HG03354 (cell line): Measurements from ENCODE around the gene PRELID3B.
"Not testable (repeated sequence)": the region's sequence is repeated elsewhere in the genome, so short reads cannot be mapped to it uniquely, and the experiment has no call there.

Source experiments
- ATAC-seq: cut with Tn5 transposase; IDR thresholded peaks from one replicate; pipeline ENCODE4 v1.9.1; 2021; ENCODE audit warnings: mild to moderate bottlenecking; ENCODE audit not compliant: unreplicated experiment, poor library complexity, severe bottlenecking

The PRELID3B gene

DNA sequence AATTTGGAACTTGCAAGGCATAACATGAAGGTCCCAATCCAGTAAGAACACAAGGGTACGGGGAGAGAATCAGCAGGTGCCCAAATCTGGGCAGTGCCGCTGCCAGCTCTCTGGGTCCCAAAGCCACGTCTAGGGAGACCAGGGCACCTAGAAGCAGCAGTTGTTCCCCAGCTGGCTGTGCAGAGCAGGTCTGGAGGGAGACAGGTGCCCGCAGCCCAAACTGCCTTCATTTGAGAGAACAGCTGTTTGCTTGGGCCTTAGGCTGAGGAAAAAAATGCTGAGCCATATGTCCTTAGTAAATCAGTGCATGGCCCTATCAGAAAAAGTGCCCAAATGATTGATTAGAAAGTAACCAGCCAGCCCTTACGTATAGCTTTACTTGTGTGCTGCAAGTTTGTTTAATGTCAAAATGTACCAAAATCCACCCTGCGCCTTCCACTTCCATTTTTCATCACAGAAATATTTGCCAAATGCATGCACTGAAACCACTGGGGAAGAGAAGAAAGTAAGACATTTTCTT, 9.1 kb upstream of the PRELID3B start:
- ATAC-seq = no peak

DNA sequence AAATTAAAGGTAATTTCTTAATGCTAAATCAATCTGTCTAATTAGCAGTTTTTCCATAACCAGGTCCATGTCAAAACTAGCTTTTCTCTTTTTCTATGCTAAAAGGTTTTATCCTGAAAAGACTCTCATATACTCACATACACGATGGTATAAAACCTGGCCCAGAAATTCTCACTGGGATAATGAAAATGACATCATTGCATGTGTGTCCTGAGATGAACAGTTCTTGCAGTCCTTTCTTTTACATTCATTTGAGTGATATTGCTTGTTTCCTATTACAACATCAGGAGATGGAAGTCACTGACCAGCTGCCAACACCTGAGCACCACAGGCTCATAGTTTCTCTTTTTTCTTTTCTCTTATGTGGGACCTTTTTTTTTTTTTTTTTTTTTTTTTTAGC, 7.9 kb upstream of the PRELID3B start:
- ATAC-seq = no peak

GRCh38 chr20:59048681-59049030, 6.1 kb upstream of the PRELID3B start:
- ATAC-seq = no peak

DNA sequence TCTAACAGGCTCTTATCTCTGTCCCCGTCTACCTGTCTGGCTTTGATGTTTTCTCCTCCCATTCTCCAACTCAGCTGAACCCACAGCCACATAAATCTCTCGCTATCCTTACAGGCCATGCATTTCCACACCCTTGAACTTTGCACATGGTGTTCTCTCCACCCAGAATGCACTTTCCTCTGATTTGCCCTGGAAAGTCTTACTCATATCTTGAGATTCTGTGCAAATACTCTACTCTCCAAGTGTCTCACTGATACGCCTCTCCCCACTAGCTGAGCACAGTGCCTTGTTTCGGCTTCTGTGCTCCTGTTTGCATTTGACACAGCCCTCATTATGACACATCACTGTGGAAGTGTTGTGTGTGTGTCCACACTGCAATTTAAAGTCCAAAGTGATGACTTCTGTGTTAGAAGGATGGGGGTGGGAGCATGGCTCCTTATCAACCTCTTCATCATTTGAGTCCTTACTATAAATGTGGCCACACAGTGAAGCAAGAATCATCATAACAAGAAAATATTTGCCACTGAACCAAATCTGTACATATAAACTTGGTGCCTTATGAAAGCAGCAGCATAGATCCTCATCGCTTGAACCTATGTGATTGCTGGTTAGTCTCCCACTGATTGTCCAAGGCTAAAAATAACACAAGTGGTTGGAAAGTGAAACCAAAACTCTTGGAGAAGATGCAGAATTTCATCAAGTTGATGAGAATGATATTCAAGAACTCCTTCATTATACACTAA, 5.5 kb upstream of the PRELID3B start:
- no peak for ATAC-seq

GRCh38 chr20:59046862-59047261, 4.3 kb upstream of the PRELID3B start:
- no peak for ATAC-seq

DNA sequence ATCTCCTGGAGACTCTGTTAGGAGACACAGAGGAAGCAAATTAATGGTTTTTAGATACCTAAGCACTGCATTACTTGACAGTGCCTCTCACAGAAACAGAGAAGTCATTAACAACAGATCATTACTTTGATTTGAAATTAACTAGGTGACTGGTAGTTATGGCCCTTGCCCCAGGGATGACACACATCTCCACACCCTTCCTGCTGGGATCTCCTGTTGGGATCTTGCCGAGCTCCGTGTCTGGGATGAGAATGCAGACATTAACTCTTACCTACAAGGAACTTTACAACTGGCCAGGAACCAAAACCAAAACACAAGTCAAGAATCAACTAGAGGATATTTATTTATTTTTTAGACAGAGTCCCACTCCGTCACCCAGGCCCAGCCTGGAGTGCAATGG, 2.2 kb upstream of the PRELID3B start:
- ATAC-seq = no peak

DNA sequence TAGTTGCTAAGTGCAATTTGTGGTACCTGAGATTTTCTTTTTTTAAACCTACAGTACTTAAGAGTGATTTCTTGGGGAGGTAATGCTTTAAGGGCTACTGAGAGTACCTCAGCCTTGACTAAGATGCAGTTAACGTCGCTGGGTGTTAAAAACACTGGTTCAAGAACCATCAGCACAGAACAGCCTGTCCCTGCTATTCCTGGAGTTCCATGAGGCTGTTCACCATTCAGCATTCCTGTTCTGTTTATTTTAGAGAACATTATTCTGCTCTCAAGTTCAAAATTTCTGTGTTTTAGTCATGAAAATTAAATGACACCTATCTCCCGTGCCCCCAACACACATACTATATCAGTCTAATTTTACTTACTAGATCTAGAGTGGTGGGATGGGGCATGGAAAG, 1.7 kb upstream of the PRELID3B start:
- no peak for ATAC-seq

GRCh38 chr20:59043698-59044097, 1.1 kb upstream of the PRELID3B start:
- ATAC-seq = no peak

DNA sequence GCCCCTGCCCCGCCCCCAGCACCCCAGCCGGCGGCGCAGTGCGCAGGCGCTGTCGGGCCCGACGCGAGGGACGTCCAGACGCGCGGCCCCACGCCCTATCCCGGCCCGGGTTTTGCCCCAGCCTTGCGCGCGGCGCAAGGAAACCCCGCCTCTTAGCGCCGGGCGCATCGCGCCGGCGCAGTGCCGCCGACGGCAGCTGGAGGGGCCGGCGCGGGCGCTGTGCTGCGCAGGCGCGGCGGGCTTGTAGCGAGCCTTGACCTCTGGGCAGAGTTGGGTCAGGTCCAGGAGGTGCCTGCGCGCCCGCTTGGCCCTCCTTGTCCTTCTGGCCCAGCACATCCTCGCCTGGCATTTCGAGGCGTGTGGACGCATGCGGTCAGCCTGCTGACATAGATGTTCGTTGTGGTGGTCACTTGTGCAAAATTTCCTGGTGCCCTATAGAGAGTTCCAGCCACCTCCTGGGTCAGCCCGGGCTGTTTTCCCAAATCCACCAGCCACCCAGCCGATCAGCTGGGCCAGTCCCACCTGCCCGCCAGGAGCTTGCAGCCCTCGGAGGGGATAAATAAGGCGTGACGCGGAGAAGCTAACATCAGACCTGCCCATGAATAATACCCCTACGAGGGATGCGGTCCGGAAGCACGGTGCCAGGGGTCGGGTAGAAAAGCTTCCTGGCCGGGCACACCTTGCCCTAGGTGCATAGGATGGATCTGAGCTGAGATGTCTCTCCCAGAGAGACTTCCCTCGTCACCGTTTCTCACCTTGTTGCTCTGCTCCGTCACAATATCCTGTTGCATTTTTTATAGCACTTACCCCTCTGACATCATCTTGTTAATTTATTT, 428 bp upstream of the PRELID3B start:
- ATAC-seq = peak; percentile 93

DNA sequence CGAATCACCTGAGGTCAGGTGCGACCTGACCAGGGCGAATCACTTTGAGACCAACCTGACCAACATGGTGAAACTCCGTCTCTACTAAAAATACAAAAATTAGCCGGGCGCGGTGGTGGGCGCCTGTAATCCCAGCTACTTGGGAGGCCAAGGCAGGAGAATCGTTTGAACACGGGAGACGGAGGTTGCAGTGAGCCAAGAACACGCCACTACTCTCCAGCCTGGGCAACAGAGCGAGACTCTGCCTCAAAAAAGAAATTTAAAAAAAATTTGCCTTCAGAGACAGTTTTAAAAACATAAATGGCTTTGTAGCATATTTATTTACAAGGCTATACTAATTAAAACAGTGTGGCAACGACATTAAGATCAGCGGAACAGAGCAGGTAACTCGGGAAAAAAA, 1.1 kb downstream of the PRELID3B start:
- not testable (repeated sequence) for ATAC-seq

GRCh38 chr20:59040667-59041066, 1.9 kb downstream of the PRELID3B start:
- no peak for ATAC-seq

GRCh38 chr20:59039233-59039632, 3.4 kb downstream of the PRELID3B start:
- ATAC-seq = no peak

GRCh38 chr20:59037386-59037785, 5.2 kb downstream of the PRELID3B start:
- no peak for ATAC-seq

DNA sequence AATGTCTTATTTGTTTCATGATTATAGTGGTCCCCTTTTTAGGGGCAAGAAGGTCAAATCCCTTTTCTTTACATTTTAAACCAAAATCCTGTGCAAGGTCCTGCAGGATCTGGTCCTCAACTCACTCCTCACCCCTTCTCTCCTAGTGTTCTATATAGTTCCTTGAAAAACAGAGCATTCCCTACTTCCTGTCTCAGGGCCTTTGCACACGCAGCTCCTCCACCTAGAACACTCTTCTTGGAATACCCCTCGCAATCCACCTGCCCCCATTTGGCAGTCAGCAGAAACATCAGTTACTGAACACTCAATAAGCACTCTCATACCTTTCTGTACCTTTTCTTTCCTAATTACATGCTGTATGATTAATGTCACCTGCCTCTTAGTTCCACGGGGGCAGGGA, 7.2 kb downstream of the PRELID3B start:
- ATAC-seq = no peak

GRCh38 chr20:59033616-59034165, 8.9 kb downstream of the PRELID3B start:
- no peak for ATAC-seq

DNA sequence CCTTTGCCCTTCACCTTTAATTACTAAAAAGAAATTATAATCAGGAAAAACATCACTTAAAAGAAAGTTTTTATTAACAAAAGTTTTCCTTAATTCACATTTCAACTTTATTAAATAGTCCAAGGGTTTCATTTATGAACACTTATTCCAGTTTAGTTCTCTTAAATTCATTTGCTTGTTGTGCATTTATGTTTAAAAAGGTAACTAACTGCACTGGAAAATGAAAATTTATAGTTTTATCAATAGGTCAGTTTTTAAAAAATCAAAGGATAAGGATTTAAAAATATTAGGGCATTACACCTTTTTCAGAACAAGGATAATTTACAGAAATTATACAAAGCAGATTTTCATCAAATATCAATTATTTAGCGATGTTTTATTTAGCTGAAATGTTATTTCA, 9.5 kb downstream of the PRELID3B start:
- ATAC-seq = no peak

- peak; percentile 55 for ATAC-seq
Measured at GRCh38 chr20:59032713-59033059, 9.9 kb downstream of the PRELID3B start.

DNA sequence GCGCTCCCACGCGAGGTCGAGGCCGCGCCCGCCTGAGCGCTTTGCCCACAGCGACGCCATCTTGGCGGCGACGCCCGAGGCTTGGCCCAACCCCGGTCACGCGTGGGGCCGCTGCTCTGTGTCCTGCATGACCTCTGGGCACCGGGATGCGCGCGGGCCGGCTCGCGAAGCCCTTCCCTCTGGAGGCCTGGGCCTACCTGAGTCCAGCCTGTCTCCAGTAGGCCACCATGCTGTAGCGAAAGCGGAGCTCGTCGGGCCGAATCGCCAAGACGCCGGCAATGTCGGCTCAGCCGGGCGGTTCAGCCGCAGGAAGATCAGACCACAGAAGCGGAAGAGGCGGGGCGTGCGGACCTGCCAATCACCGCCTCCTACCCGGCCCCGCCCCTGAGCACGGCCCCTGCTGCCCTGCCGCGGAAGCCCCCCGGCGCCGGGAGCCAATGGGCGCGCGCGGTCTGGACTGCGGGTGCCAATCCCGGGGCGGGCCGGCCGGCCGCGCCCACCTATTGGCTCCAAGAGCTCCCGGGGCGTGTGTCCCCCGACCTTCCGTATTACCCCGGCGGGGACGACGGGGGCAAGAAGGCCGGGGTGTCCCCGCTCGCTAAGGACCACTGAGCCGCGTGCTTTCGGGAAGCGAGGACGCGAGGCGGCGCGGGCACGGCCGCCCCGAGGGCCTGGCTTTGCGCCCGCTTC, 10.4 kb downstream of the PRELID3B start, which contains the start of gene ATP5F1E:
Gene ATP5F1E (minus strand): TSS at position 313 of the 690 bp plus-strand sequence. CDS start 84 bp downstream, at position 229.
- ATAC-seq = peak; percentile 92

- ATAC-seq = no peak
Measured at GRCh38 chr20:59031564-59032022, 11.0 kb downstream of the PRELID3B start.
